Colonic mucosa (tissue), 4 donors: Measurements from ENCODE around the gene GYS1. TPM values are rescaled to one million over a fixed set of nuclear protein-coding genes. Genes with fewer than 3 reads are reported as not detected.
A peak's percentile ranks its signal among the peaks of the same experiment; 100 is the strongest.
"Not testable (repeated sequence)": the region's sequence is repeated elsewhere in the genome, so short reads cannot be mapped to it uniquely, and the experiment has no call there.

Experiments
- DNase-seq: peaks from one replicate; pipeline ENCODE4 v3.0.0-alpha.2; 2020
- H3K27ac ChIP-seq: fragments of 200-600 bp; one replicate; pipeline ENCODE4 v1.8.0; 2021
- H3K27me3 ChIP-seq: fragments of 200-600 bp; one replicate; pipeline ENCODE4 v1.8.0; 2021
- H3K36me3 ChIP-seq: fragments of 200-600 bp; one replicate; pipeline ENCODE4 v1.8.0; 2021
- H3K4me1 ChIP-seq: fragments of 200-600 bp; one replicate; pipeline ENCODE4 v1.8.0; 2021; ENCODE audit warnings: mild to moderate bottlenecking
- H3K4me3 ChIP-seq: fragments of 200-600 bp; one replicate; pipeline ENCODE4 v1.8.0; 2021
- H3K9ac ChIP-seq, 2 donors: one replicate each; pipeline ENCODE4 v1.7.0; 2013; ENCODE audit warnings: control low read depth in 2 of 2, low read depth in 2 of 2, low read length in 2 of 2
- H3K9me3 ChIP-seq: fragments of 200-600 bp; one replicate; pipeline ENCODE4 v1.8.0; 2021
- CTCF ChIP-seq: fragments of 200-600 bp; IDR thresholded peaks from one replicate; pipeline ENCODE4 v1.8.0; 2022; ENCODE audit warnings: antibody characterized with exemption, mild to moderate bottlenecking
- intact Hi-C: fragments of 100-400 bp; cut with DNase I; formaldehyde crosslinking; loops from one replicate; pipeline ENCODE4 v1.14.1; 2022
- total RNA-seq, 2 donors: library from RNA; stranded (reverse); fragmentation: NEBNext Ultra II Directional in 1 of 2; extraction: Animal tissue kit (Norgen Biotek cat#: 25700) in 1 of 2; gene quantifications; one replicate each; pipeline ENCODE4 v1.2.1, GENCODE V29; 2021
- donor health status: healthy.
- donor health status: DM: no; HTN: no; CAD: no.
- donor health status: DM: no; HTN: no; CAD: no.

GYS1 gene
- total RNA-seq, 2 donors from 2014 or later, result 48.8 to 54.7 TPM

- H3K9me3 ChIP-seq, result no peaks in the 10 kb centered on the region
- H3K4me1 ChIP-seq, result no peaks in the 10 kb centered on the region
- no peak for DNase-seq
- TF ChIP-seq CTCF, result no peak
- H3K27me3 ChIP-seq, result no peaks in the 10 kb centered on the region
- H3K4me3 ChIP-seq, result no peak overlapping the region
- no peak overlapping the region for H3K9ac ChIP-seq
- no peak overlapping the region for H3K27ac ChIP-seq
- intact Hi-C loops, result no loop called here
- H3K36me3 ChIP-seq, result no peaks in the 10 kb centered on the region
Observed at GRCh38 chr19:48934837-48935236, 58.3 kb downstream of the GYS1 start.

GRCh38 chr19:48933382-48933932 lies 59.7 kb downstream of the GYS1 start, which contains the start of gene DHDH:
TSS of gene DHDH (plus strand) at chr19:48933699. CDS start at chr19:48933722, 23 bp downstream.
- Histone ChIP-seq H3K9me3 (no peaks in the 10 kb centered on the region), H3K36me3 (no peaks in the 10 kb centered on the region), H3K4me1 (no peaks in the 10 kb centered on the region), H3K9ac (peak within 1 kb of the TSS in 1 of 2 donors; percentile 49), H3K27me3 (no peaks in the 10 kb centered on the region), H3K4me3 (peak within 1 kb of the TSS; percentile 27), H3K27ac (no peak within 1 kb of the TSS)
- TF ChIP-seq CTCF, result no peak
- intact Hi-C loops, result no loop called here
- peak; percentile 91 for DNase-seq

GRCh38 chr19:48928164-48929025 lies 64.7 kb downstream of the GYS1 start:
- Histone ChIP-seq H3K4me3 (no peak overlapping the region), H3K4me1 (no peaks in the 10 kb centered on the region), H3K36me3 (no peaks in the 10 kb centered on the region), H3K27ac (no peak overlapping the region), H3K9ac (no peak overlapping the region), H3K9me3 (no peaks in the 10 kb centered on the region), H3K27me3 (no peaks in the 10 kb centered on the region)
- TF ChIP-seq CTCF, result no peak
- DNase-seq, result peak; percentile 51
- intact Hi-C loops, result no loop called here

- H3K9ac ChIP-seq, H3K9me3 ChIP-seq, H3K27me3 ChIP-seq, intact Hi-C loops, H3K4me1 ChIP-seq, H3K36me3 ChIP-seq, DNase-seq, H3K4me3 ChIP-seq, H3K27ac ChIP-seq: not testable (repeated sequence)
Observed at GRCh38 chr19:48927692-48928091, 65.4 kb downstream of the GYS1 start.

GRCh38 chr19:48926909-48927308 lies 66.2 kb downstream of the GYS1 start:
- intact Hi-C loops, result no loop called here
- Histone ChIP-seq H3K27me3 (no peaks in the 10 kb centered on the region), H3K36me3 (no peaks in the 10 kb centered on the region), H3K4me3 (no peak overlapping the region), H3K4me1 (no peaks in the 10 kb centered on the region), H3K27ac (no peak overlapping the region), H3K9me3 (no peaks in the 10 kb centered on the region), H3K9ac (no peak overlapping the region)
- peak; percentile 42 for DNase-seq
- TF ChIP-seq CTCF, result no peak

GRCh38 chr19:48925890-48926289 lies 67.2 kb downstream of the GYS1 start:
- intact Hi-C loops, H3K36me3 ChIP-seq, H3K9ac ChIP-seq, DNase-seq, H3K9me3 ChIP-seq, H3K4me1 ChIP-seq, H3K4me3 ChIP-seq, H3K27ac ChIP-seq, H3K27me3 ChIP-seq: not testable (repeated sequence)
